Cardiac fibroblast (primary cell): Measurements from ENCODE around the gene TREM1.
A peak's percentile ranks its signal among the peaks of the same experiment; 100 is the strongest.

ENCODE experiments used
- DNase-seq, 2 donors: peaks; one replicate each; pipeline versions ENCODE4 v3.0.0 to v3.0.0-alpha.2; 2010; ENCODE audit warnings: low read depth in 2 of 2
- H3K4me3 ChIP-seq, 2 donors: replicated peaks in 1 of 2; 1 replicate in 1 of 2; 2 replicates in 1 of 2; pipeline ENCODE4 v1.5.1; 2011; ENCODE audit warnings: low read depth in 2 of 2, low read length in 2 of 2, mild to moderate bottlenecking in 2 of 2, moderate library complexity in 1 of 2
- CTCF ChIP-seq: IDR thresholded peaks from one replicate; pipeline ENCODE4 v1.5.1; 2011; ENCODE audit warnings: low read depth, mild to moderate bottlenecking, low read length, inconsistent platforms

TREM1 gene

DNA sequence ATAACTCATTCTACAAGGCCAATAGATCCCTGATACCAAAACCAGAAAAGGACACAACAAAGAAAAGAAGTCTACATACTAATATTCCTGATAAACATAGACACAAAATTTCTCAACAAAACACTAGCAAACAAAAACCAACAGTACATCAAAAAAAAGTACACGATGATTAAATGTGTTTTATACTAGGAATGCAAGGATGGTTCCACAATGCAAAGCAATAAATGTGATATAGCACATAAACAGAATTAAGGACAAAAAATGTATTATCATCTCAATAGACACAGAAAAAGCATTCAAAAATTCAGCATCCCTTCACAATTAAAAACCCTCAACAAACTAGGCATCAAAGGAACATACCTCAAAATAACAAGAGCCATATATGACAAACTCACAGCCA lies 23.2 kb downstream of the TREM1 start:
- no peak overlapping the region for H3K4me3 ChIP-seq
- no peak for DNase-seq
- TF ChIP-seq CTCF, result no peak

DNA sequence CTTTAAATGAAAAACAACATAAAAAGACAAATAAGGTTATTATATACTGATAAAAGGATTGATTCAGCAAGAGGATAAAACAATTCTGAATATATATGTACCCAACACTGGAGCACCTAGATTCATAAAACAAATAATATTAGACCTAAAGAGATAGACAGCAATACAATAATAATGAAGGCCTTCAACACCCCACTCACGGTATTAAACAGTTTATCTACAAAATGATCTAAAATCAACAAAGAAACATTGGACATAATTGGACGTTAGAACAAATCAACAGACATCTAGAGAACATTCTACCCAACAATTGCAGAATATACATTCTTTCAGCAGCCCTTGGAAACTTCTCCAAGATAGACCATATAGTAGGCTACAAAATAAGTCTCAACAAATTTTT lies 24.1 kb downstream of the TREM1 start:
- no peak overlapping the region for H3K4me3 ChIP-seq
- TF ChIP-seq CTCF, result no peak
- no peak for DNase-seq

GRCh38 chr6:41258196-41258493 lies 28.3 kb downstream of the TREM1 start:
- TF ChIP-seq CTCF, result no peak

DNA sequence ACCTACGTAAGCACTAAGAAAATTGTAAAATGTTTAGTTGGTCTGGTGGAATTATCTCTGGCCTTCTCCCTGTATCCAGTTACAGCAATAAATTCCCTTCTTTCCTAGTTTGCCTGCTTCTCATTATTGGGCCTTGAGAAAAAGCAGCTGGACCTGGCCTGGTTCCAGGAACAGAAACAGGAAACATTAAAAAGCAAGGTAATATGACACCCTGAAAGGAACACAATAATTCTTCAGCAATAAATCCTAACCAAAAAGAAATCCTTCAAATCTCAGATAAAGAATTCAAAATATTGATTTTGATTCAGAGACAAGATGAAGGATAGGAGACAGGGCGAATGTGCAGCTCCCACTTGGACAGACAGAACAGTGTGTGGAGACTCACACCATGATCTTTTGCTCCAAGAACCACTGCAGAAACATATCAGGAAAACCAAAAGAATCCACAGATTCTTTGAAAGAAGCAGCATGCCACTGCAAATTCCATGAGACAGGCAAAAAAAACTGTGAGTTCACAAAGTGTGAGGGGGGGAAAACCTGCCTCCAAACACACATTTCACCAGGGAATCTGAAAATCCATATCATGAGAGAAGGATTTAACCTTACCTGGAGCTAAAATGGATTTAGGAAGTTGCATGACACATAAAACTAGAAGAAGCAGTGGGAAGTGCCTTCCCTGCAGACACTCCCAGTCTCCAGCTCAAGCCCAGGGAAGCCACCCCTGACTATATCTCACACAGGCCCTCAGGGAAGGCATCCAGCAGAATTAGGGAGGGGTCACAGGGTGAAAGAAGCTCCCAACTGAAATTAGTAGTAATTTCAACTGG lies 28.9 kb downstream of the TREM1 start:
- peak; percentile 57 to 89 for DNase-seq
- no peak for TF ChIP-seq CTCF
- H3K4me3 ChIP-seq, result no peak overlapping the region

More at GRCh38 chr6:41258196-41258493, 28.3 kb downstream of the TREM1 start:
- no peak for DNase-seq
- H3K4me3 ChIP-seq, result no peak overlapping the region

DNA sequence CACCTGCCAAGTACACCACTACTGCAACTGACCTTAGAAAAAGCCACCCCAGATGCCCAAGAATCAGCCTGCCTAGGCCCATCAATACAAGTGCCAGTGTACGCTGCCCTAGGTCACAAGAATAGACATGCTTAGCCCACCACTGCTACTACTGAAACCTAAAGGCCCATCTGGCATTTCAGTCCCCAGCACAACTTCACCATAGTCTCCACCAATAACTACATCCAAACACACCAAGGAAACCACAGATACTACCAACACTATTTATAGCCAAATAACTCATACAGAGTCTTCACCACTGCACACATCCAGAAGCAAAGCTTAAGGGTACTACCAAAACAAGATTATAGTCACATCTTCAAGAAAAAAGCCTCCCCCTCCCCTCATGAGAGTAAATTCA lies 30.1 kb downstream of the TREM1 start:
- no peak for TF ChIP-seq CTCF
- no peak for DNase-seq
- no peak overlapping the region for H3K4me3 ChIP-seq

GRCh38 chr6:41255638-41256246 lies 30.7 kb downstream of the TREM1 start:
- no peak for DNase-seq
- no peak for TF ChIP-seq CTCF
- H3K4me3 ChIP-seq, result no peak overlapping the region
